ENCODE data around the gene GLMN. TPM values are rescaled to one million over a fixed set of nuclear protein-coding genes. Genes with fewer than 3 reads are reported as not detected.
"Not testable (repeated sequence)": the region's sequence is repeated elsewhere in the genome, so short reads cannot be mapped to it uniquely, and the experiment has no call there.

Gene GLMN
- total RNA-seq, 1 donor from 2014 or later: 4.9 TPM

GRCh38 chr1:92298213-92298572, 594 bp downstream of the GLMN start:
- DNase-seq (ENCODE audit: low spot score): no peak

- DNase-seq (ENCODE audit: low spot score): peak; percentile 16
These were observed 7.3 kb downstream of the GLMN start for GRCh38 chr1:92291372-92291999.

- not testable (repeated sequence) for DNase-seq (ENCODE audit: low spot score)
These were observed 17.4 kb downstream of the GLMN start for GRCh38 chr1:92281411-92281810.

GRCh38 chr1:92279781-92280180, 19.0 kb downstream of the GLMN start:
- not testable (repeated sequence) for DNase-seq (ENCODE audit: low spot score)

GRCh38 chr1:92277105-92277723, 21.6 kb downstream of the GLMN start:
- DNase-seq (ENCODE audit: low spot score): no peak

- no peak for DNase-seq (ENCODE audit: low spot score)
These were observed 22.7 kb downstream of the GLMN start for GRCh38 chr1:92276082-92276481.

- DNase-seq (ENCODE audit: low spot score): no peak
These were observed 23.8 kb downstream of the GLMN start for GRCh38 chr1:92274939-92275338.

GRCh38 chr1:92273039-92273438, 25.7 kb downstream of the GLMN start:
- no peak for DNase-seq (ENCODE audit: low spot score)

GRCh38 chr1:92262516-92262915, 36.3 kb downstream of the GLMN start:
- no peak for DNase-seq (ENCODE audit: low spot score)

GRCh38 chr1:92259350-92259749, 39.4 kb downstream of the GLMN start:
- DNase-seq (ENCODE audit: low spot score): no peak

GRCh38 chr1:92254714-92255113, 44.1 kb downstream of the GLMN start:
- not testable (repeated sequence) for DNase-seq (ENCODE audit: low spot score)

GRCh38 chr1:92244376-92244775, 54.4 kb downstream of the GLMN start:
- no peak for DNase-seq (ENCODE audit: low spot score)

- DNase-seq (ENCODE audit: low spot score): no peak
These were observed 58.8 kb downstream of the GLMN start for GRCh38 chr1:92240034-92240433.

GRCh38 chr1:92230736-92231135, 68.1 kb downstream of the GLMN start:
- DNase-seq (ENCODE audit: low spot score): no peak

GRCh38 chr1:92228401-92228800, 70.4 kb downstream of the GLMN start:
- DNase-seq (ENCODE audit: low spot score): no peak

GRCh38 chr1:92219028-92219427, 79.8 kb downstream of the GLMN start:
- no peak for DNase-seq (ENCODE audit: low spot score)

GRCh38 chr1:92218559-92218958, 80.2 kb downstream of the GLMN start:
- DNase-seq (ENCODE audit: low spot score): no peak

GRCh38 chr1:92217721-92218120, 81.1 kb downstream of the GLMN start, which contains the start of gene C1orf146:
TSS of gene C1orf146 (plus strand) at chr1:92217915. CDS start at chr1:92231421, 13,506 bp downstream.
- DNase-seq (ENCODE audit: low spot score): no peak

- no peak for DNase-seq (ENCODE audit: low spot score)
These were observed 87.6 kb downstream of the GLMN start for GRCh38 chr1:92211166-92211565.

GRCh38 chr1:92210701-92211100, 88.1 kb downstream of the GLMN start:
- DNase-seq (ENCODE audit: low spot score): no peak

GRCh38 chr1:92203105-92203504, 95.7 kb downstream of the GLMN start:
- no peak for DNase-seq (ENCODE audit: low spot score)

GRCh38 chr1:92201973-92202372, 96.8 kb downstream of the GLMN start:
- DNase-seq (ENCODE audit: low spot score): no peak
